HG03095 (cell line): ENCODE results near the gene ATP11B.
"Not testable (repeated sequence)": the region's sequence is repeated elsewhere in the genome, so short reads cannot be mapped to it uniquely, and the experiment has no call there.

Experiments used
- ATAC-seq: cut with Tn5 transposase; IDR thresholded peaks from one replicate; pipeline ENCODE4 v1.9.1; 2021; ENCODE audit warnings: moderate library complexity; ENCODE audit not compliant: unreplicated experiment

ATP11B gene

GRCh38 chr3:182794455-182795388, 1.4 kb downstream of the ATP11B start:
- ATAC-seq, result no peak

GRCh38 chr3:182795389-182795782, 2.1 kb downstream of the ATP11B start:
- peak; percentile 24 for ATAC-seq

GRCh38 chr3:182796310-182796709, 3.0 kb downstream of the ATP11B start:
- no peak for ATAC-seq

DNA sequence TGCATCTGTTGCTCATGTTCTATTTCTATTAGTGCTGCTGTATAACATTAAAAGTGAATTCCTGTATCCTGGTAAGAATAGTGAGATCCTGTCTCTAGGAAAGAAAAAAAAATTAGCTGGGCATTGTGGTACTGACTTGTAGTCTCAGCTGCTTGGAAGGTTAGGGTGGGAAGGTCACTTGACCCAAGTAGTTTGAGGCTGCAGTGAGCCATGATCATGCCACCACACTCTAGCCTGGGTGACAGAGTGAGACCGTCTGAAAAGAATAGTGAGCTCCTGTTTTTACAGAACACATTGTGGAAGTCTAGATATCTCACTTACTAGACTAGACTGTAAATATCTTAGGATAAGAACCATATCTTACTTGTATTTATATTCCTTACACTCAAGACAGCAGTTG, 4.6 kb downstream of the ATP11B start:
- no peak for ATAC-seq

GRCh38 chr3:182799143-182799542, 5.8 kb downstream of the ATP11B start:
- ATAC-seq, result not testable (repeated sequence)

- no peak for ATAC-seq
Measured at GRCh38 chr3:182800508-182800907, 7.2 kb downstream of the ATP11B start.

DNA sequence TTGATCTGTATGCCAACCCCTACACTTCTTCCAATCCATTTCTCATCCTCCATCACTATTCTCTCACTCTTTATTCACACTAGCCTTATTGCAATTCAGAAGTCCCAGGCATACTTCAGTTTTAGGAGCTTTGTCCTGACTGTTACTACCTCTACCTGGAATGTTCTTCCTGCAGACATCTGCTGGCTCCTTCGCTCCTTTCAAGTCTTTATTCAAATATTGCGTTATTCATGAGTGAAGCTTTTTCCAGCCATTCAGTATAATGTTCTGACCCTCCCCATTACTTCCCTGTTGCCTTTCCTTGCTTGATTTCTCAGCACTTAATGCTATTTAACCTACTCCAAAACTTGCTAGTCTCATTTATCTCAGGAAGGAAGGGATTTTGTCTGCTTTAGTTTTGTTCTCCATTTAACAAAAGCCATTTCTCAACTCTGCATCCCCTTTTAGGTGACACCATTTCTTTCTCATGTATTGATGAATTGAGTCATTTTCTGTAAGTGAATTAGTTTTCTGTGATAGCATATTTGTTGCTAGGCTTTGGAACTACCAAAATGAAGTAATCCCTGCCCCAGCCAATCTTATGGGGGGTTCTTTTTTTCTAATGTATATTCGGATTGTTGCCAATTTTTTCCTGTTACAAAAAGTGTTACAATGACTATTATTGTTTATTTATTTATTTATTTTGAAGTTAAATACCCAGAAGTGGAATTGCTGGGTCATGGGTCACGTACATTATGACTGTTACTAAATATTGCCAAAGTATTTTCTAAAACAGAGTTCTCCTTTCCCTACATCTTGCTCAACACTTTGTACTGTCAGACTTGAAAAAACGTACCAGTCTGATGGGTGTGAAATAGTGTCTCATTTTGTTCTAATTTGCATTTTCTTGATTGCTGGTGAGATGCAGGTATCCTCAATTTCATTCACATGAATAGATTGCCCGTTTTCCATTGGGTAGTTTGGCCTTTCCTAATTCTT, 9.4 kb downstream of the ATP11B start:
- no peak for ATAC-seq

- ATAC-seq, result no peak
Measured at GRCh38 chr3:182803596-182803995, 10.3 kb downstream of the ATP11B start.

DNA sequence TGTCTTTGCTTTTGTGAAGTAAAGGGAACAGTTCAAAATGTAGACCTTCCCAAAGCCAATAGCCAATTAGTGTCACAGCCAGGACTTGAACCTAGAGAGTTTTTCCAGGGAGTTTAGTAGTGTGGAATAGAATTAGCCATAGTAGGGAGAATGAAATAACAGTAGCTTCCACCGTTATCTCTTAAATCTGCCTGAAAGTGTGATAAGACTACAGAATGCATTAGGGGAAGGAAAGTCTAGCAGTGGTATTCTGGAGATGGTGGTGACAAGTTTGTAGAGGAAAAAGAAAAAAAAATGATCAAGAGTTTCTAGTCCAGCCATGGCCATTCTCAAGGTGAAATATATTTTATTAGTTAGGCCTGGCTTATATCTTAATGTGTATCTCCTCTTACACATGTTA, 13.8 kb downstream of the ATP11B start:
- no peak for ATAC-seq

DNA sequence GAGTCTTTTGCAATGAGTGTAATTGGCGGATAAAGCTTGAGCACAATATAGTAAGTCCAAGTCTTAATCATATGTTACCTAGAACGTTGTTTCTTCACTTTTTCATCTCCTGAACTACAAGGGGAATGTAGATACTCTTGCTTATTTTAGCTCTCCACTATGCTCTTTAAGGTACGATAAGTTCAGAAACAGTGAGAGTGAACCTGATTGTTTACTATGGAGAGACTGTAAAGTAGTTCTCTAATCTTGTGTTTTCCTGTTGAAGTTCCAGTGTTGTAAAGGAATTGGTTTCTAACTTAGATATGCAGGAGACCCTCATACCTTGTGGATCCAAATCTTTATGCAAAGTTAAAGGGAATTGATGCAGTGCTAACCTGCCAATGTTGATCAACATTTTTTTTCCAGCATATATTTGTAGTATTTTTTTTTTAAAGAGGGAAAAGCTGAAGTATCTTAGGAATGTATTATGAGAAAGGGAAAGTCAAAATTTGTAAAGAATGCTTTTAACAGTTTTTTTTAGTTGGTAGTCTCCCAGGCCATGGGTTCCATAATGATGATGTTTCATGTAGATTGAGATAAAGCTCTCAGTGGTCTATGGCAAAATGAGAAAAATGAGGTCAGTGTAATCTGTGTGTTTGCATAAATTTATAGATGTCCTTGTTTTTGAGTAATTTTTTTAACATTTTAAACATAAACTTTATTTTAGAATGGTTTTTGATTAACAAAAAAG, 14.9 kb downstream of the ATP11B start:
- ATAC-seq, result no peak

- ATAC-seq, result no peak
Measured at GRCh38 chr3:182809531-182809930, 16.2 kb downstream of the ATP11B start.

DNA sequence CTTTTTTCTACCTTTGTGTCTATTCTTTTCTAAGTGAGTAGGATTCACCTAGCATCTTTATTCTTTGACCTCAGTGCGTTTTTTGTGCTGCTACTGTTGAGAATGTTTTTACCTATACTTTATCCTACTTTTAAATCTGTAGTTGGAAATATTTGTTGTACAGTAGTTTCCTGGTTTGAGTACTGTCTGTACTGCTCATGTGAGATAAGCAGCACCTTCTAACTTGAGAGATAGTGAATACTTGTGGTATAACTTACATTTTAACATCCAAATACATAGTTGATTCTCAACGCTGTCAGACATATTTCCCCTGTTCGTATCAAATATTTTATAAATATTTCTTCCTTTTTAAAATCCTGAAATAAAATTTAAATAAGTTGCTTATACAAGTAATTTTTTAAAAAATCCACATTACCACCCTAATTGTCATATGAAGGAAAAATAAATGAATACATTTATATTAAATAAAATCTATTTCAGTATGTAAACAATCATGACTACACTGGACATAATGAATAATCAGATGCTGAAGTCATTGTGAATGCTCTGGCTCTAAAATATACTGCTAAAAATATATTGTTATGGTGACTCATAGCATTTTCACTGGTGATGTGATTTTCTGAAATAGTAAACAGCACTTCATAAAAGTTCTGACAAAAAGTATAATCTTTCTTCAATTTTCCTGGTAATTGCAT, 17.4 kb downstream of the ATP11B start:
- no peak for ATAC-seq

- ATAC-seq, result no peak
Measured at GRCh38 chr3:182811269-182811596, 17.9 kb downstream of the ATP11B start.

DNA sequence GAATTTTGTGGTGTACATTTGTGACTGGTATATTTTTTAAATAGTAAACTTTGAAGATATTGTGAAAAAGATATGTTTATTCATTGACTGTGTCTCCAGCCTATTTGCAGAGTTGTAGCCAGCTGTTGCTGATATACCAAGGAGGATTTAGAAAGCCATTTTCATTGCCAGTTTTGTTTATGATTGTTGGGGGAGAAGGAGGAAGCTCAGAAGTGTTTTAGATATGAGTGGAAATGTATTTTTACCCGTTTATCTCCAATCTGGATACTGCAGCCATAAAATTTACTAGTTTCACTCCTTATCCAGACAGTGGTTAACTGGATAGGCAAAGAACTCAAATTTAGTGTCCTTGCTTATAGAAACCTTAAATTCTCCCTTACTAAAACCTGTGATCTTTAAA, 18.8 kb downstream of the ATP11B start:
- no peak for ATAC-seq

DNA sequence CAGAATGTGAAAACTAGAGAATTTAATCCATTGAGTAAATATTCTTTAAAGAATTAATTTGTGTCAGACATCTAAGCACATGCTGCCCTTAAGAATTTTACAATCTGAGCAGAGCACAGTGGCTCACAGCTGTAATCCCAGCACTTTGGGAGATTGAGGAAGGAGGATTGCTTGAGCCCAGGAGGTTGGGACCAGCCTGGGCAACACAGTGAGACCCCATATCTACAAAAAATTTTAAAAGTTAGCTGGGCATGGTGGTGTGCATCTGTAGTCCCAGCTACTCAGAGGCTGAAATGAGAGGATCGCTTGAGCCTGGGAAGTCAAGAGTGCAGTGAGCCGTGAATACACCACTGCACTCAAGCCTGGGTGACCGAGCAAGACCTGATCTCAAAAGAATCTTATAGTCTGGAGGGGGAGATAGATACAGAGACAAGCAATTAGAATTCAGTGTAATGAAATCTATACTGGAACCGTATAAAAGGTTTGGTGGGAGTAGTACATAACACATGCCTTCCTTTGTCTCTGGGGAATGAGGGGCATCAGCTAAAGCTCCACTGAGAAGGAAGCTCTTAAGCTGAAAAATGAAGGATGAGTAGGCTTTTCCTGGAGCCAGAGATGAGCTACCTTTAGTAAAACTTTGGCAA, 21.2 kb downstream of the ATP11B start:
- no peak for ATAC-seq

- no peak for ATAC-seq
Measured at GRCh38 chr3:182816181-182816580, 22.9 kb downstream of the ATP11B start.

DNA sequence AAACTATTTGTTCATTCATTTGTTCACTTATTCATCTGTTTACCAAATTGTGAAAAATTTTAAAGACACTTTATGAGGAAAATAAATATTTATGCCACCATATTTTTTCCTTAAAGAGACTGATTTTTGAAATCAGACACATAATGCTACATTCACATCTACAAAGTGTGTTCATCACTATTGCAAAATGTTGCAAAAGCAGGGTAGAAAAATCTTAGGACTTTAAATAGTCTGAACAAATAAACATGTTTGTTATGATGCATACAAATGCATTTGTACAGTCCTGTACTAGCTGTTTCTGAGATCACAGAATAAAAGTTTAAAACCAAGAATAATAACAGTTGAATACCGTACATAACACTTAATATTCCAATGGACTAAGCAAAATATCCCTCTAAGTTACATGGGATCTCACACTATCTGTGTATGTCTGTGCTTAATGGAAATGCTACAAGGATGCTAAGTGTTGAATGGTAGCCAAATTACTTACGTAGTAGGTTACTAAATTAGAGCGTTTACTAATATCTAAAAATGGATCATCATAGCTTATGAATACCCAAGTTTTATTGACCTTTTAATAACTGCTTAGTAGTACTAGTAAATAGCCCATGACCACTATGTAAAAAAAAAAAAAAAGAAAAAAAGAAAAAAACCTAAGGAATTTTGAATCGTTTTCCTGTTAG, 25.1 kb downstream of the ATP11B start:
- ATAC-seq, result no peak

DNA sequence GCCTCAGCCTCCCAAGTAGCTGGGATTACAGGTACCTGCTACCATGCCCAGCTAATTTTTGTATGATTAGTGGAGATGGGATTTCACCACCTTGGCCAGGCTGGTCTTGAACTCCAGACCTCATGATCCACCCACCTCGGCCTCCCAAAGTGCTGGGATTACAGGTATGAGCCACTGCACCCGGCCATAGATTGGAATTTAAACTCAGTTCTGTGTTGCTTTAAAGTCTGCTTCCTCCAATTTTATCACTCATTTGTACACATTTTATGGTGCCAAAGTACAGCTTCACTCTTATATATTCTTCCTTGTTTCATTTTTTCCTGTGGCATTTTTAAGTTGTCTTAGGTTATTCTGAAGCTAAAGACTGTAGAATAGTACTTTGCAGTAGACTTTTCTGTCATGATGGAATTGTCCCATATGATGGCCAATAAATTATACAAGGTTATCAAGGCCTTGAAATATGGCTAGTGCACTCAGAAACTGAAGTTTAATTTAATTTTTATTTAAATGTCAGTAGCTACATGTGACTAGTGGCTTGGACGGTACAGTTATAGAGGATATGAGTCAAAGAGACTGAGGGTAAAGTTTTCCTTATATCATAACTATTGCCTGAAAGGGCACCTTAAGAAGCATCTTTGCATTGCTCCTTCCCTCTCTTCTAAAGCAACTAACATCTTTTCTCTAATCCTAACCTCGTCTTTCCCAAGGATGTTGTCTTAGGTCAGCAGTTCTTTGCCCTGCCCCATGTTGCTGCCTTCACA, 28.1 kb downstream of the ATP11B start:
- ATAC-seq, result no peak

DNA sequence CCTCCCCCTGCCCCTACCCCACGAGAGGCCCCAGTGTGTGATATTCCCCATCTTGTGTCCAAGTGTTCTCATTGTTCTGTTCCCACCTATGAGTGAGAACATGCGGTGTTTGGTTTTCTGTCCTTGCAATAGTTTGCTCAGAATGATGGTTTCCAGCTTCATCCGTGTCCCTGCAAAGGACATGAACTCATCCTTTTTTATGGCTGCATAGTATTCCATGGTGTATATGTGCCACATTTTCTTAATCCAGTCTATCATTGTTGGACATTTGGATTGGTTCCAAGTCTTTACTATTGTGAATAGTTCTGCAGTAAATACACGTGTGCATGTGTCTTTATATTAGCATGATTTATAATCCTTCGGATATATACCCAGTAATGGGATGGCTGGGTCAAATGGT, 29.0 kb downstream of the ATP11B start:
- ATAC-seq, result not testable (repeated sequence)
